AG08396 (cell line): Measurements from ENCODE around the gene METTL2B.

Experiments
- DNase-seq: peaks from one replicate; pipeline ENCODE4 v3.0.0; 2012; ENCODE audit warnings: low spot score, mixed read lengths

Gene METTL2B, protein sequence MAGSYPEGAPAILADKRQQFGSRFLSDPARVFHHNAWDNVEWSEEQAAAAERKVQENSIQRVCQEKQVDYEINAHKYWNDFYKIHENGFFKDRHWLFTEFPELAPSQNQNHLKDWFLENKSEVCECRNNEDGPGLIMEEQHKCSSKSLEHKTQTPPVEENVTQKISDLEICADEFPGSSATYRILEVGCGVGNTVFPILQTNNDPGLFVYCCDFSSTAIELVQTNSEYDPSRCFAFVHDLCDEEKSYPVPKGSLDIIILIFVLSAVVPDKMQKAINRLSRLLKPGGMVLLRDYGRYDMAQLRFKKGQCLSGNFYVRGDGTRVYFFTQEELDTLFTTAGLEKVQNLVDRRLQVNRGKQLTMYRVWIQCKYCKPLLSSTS

GRCh38 chr7:128476402-128477335, at the start of gene METTL2B:
Gene METTL2B (plus strand): TSS chr7:128476748. CDS start chr7:128476766, 18 bp downstream.
- peak; percentile 77 for DNase-seq

DNA sequence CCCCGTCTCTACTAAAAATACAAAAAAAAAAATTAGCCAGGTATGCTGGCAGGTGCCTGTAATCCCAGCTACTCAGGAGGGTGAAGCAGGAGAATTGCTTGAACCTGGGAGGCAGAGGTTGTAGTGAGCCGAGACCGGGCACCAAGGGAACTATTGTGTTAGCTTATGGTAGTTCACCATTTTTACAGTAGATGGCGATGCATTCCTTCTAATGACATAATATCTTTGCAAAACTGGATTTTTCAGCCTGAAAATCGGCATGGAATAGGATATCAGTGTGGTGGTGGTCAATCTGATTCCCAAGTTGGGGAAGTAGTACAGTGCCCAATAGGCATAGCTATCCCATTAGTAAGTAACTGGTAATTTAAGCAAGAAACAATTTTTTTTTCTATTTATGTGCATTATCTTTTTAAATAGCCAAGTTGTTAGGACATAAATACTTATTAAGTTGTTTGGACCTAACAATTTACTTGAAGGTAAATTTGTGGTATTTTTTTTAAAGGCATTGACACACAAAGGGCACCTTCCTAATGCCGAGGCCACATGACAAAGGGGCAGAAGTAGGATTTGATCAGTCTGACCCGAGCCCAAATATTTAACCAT, 49.2 kb upstream of the METTL2B start:
- DNase-seq = peak; percentile 48

GRCh38 chr7:128430207-128430606, 46.3 kb upstream of the METTL2B start:
- DNase-seq = no peak

- DNase-seq = no peak
Observed at GRCh38 chr7:128431221-128431620, 45.3 kb upstream of the METTL2B start.

GRCh38 chr7:128431754-128432153, 44.8 kb upstream of the METTL2B start:
- DNase-seq = no peak

DNA sequence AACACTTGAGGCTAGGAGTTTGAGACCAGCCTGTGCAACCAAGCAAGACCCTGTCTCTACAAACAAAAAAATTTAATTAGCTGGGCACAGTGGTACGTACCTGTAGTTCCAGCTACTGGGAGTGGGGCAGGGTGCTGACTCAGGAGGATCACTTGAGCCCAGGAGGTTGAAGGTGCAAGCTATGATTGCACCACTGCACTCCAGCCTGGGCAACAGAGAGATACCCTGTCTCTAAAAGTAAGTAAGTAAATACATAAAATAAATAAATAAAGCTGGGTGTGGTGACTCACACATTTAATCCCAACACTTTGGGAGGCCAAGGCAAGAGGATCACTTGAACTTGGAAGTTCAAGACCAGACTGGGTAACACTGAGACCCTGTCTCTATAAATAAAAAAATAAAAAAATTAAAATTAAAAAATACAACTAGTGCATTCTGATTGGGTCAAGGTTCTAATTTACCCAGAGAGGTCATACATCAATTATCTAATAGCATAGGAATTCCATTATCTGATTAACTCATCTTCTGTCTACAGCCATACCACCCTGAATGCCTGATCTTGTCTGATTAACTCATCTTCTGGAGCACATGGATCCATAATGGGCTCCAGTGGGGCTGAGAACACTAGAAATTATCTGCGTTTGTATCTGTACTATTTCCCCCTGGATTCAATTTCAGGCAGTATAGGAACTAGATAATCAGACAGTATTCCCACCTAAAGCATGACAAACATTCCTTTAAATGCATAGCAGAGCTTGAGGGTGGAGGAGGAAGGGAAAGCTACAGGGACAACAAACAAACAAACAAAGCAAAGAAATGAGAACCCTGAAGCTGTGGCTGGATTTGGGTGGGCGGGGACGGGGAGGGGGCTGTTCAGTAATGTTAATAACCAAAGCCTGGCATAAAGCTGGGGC, 41.9 kb upstream of the METTL2B start:
- DNase-seq = no peak

- DNase-seq = no peak
Observed at GRCh38 chr7:128435327-128435686, 41.2 kb upstream of the METTL2B start.

GRCh38 chr7:128437426-128438332, 38.9 kb upstream of the METTL2B start:
- DNase-seq = no peak

GRCh38 chr7:128442356-128442755, 34.2 kb upstream of the METTL2B start:
- DNase-seq = no peak

DNA sequence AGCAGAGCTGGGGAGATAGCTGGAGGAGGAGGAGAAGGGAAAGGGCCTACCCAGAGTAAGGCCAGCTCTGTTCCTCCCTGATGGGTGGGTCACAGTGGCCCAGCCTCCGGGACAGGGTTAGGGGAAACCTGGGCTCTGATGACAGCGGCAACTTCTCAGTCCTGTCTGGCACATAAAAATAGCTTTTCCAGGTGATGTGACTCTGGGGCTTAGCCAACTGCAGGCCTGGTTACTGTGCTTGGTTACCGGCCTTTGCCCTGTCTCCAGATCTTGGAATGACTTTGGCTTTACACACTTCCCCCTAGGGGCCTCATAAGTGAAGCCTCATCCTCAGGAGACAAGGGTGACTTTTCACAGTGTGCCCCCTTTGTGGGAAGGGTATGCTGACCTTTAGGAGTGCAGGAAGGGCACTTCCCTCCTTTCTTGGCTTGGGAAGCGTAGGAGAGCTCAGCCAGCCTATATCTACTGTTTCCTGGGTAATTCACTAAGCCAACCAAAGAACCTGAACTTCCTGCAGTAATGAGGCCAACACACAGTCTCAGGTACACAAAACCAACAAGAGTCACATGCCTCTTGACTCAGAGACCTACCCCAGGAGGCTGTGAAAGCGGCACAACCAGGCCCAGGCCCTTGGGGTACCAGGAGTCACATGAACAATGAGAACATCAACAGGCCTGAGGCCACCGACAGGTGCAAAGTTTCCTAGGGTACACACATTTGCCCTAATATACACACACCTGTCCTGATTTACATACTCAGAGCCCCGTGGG, 32.5 kb upstream of the METTL2B start:
- DNase-seq = no peak

DNA sequence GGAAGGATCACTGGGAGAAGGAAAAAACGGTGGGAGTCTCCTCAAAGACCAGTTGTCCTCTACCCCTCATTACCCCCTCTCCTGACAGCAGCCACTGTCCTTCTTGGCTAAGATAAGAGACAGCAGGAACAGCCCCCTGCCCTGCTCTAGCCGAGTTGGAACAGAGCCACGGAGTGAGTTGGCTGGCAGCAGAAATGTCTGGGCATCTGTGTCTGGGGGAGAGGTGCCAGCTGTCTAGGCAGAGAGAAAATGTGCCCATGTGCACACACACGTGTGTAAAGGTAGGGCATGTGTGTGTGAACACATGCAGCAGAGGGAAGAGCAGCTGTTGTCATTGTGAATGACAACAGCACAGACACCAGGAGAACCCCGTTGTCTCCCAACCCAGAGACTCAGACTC, 30.2 kb upstream of the METTL2B start:
- DNase-seq = no peak

DNA sequence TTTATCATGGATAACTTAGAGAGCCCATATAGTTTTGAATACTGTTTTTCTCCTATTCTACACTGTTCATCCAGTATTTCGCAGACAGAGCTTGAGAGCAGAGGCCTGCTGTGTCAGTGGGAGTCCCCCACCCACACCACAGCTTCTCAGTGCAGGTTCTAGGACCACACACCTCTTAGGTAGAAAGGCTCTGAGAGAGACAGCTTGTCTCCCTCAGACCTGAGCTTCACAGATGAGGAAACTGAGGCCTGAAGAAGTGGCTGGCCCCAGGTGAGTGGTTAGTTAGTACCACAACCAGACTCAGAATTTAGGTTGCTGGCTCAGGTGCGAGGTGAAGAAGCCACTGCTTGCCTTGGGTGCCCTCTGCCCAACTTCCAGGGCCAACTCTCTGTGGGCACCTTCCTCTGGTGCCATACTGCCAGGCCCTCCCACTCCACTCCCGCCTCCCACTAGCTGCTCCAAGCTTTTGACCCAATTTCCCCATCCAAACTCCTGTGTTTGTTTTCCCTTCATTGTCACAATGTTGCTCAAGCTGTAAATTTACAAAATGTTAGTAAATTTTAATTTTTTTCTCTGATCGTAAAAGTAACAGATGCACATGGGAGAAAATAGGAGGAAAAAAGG, 28.5 kb upstream of the METTL2B start:
- DNase-seq = no peak

- no peak for DNase-seq
Observed at GRCh38 chr7:128448751-128449302, 27.7 kb upstream of the METTL2B start.

- DNase-seq = no peak
Observed at GRCh38 chr7:128450409-128450808, 26.1 kb upstream of the METTL2B start.

- DNase-seq = no peak
Observed at GRCh38 chr7:128450913-128451312, 25.6 kb upstream of the METTL2B start.

DNA sequence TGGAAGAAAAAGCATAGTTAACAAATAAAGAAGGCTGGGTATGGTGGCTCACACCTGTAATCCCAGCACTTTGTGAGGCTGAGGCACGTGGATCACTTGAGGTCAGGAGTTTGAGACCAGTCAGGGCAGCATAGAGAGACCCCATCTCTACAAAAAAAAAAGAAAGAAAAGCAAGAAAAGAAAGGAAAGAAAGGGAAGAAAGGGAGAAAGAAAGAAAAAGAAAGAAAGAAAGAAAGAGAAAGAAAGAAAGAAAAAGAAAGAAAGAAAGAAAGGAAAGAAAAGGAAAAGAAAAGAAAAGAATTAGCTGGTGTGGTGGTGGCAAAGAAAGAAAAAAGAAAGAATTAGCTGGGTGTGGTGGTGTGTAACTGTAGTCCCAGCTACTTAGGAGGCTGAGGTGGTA, 24.0 kb upstream of the METTL2B start:
- no peak for DNase-seq

- peak; percentile 44 for DNase-seq
Observed at GRCh38 chr7:128453836-128454804, 22.4 kb upstream of the METTL2B start.
